Brain pericyte (primary cell): ENCODE results near the gene CC2D1A.
A peak's percentile ranks its signal among the peaks of the same experiment; 100 is the strongest.

Experiments used
- DNase-seq: peaks from one replicate; pipeline ENCODE4 v3.0.0-alpha.2; 2012; ENCODE audit warnings: low read depth, low spot score

CC2D1A gene

GRCh38 chr19:13877303-13877702, 28.7 kb upstream of the CC2D1A start:
- no peak for DNase-seq

DNA sequence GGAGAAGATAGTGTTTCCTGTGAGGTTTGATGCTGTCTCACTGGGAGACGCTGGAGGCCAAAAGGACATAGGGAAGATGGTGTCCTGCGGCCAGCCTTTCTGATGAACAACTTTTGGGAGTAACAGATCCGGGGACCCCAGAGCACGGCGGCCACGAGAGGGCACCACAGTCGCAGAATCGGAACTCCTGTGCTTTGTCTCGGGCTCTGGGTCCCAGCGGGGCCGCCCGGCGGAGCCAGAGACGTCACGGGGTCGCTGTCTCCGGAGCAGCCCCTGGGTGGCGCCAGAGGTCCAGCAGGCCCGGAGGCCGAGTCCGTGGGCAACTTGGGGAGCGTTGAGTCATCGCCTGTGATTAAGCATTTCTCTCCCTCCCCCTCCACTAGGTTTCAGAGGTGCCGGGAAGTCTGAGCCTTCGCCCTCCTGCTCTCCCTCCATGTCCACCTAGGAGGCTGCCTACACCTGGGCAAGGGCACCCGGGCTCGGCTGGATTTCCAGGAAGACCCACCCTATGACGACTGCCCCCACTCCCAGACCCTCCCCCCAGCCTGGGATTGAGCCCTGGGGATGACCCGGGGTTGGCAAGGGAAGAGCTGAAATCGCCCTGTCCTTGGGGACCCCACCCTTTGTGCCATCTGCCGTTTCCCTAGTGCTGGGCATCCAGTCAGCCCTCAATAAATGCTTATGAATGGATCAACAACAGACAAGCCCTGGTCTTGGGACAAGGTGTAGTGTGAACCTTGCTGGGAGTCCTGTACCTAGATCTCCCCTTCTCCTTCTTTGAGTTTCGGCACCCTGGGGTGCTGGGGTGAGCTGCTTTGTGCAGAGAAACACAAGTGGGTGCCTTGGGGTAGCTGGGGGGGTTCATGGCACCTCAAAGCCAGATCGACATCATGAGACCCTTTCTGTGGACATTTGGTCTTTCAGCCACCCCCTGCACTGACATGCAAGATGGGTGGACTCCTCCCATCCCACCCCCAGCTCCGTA, 25.6 kb upstream of the CC2D1A start:
- peak; percentile 84 for DNase-seq

- no peak for DNase-seq
These were observed 24.7 kb upstream of the CC2D1A start for GRCh38 chr19:13881251-13881691.

DNA sequence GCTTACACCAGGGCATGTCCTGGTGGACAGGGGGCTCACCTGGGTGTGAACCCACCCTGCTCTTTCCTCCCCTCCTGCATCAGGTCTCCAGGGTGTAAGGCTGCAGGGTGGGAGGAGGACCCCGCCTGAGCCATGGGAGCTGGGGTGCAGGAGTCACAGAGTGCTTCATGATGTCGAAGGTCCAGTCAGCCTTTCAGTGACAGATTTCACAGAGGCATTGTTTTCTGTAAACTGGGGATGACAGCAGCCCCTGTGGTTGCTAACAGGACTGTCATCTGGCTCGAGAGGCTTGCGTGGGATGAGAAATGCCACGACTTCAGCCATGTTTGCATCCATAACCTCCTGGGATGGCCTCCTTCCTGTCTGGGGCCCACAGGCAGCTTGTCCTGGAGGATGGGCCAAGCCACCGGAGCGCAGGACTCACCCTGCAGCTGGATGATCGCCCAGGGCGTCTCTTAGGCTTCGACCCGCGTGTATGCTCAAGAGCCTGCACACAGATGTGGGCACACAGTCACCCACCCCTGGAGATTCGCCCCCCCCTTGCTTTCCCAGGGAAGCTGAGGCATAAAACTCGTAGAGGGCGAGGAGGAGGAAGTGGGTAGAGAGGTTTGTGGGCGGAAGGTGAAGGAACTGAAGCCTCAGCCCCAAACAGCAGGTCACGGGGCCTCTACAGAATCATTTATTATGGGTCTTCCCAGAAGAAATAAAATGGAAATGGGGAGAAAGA, 24.1 kb upstream of the CC2D1A start:
- DNase-seq, result no peak

DNA sequence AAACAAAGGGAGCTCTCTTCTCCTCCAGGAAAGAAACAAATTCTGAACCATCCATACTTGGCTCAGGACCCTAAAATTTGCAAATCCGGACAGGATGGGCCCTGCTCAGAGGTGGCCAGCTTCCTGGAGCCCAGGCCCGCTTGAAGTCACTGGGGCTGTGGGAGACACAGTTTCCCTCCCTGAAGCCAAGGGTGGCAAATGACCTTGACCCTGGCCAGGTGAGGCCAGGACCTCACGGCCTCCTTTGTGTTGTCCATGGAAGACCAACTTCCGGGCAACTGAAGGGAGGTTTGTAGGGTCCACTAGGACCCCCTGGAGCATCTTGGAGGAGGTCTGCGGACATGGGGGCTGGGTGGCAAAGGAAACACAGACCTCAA, 23.6 kb upstream of the CC2D1A start:
- DNase-seq, result no peak

GRCh38 chr19:13882836-13883235, 23.2 kb upstream of the CC2D1A start:
- no peak for DNase-seq

GRCh38 chr19:13883516-13884064, 22.4 kb upstream of the CC2D1A start:
- no peak for DNase-seq

- no peak for DNase-seq
These were observed 21.0 kb upstream of the CC2D1A start for GRCh38 chr19:13884726-13885591.

GRCh38 chr19:13885826-13886365, 20.1 kb upstream of the CC2D1A start:
- DNase-seq, result no peak

DNA sequence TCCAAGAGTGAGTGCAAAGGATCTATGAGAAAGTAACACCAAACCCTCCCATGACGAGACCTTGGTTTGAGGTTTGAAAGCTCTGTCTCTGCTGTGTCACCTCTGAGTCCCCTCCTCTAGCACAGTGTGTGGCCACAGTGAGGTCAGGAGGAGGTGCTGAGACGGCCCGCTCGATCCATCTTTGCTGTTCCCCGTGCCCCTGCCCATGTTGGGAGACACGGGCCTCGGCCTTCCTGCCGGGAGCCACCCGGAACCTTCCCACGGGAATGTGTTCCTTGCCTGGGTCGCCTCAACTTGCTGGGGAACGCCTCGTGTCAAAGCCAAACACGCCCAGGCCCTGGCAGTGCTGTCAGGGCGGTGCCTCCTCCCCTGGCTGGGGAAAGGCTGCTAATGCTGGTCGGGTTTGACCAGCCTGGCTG, 19.0 kb upstream of the CC2D1A start:
- no peak for DNase-seq

DNA sequence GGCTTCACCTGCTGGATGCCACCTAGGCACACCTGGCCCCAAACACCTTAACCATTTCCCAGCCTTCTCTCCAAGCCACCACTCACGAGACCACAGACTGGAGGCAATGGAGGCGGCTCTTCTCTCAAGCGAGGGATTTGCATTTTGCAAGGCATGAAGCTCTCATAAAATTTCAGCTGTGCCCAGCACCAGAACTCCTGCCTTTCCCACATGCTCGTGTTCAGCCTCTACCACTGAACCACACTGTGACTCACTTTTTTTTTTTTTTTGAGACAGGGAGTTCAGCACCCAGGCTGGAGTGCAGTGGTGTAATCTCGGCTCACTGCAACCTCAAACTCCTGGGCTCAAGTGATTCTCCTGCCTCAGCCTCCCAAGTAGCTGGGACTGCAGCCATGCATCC, 18.5 kb upstream of the CC2D1A start:
- DNase-seq, result no peak

- DNase-seq, result no peak
These were observed 17.7 kb upstream of the CC2D1A start for GRCh38 chr19:13888281-13888680.

- DNase-seq, result no peak
These were observed 15.9 kb upstream of the CC2D1A start for GRCh38 chr19:13890136-13890535.

DNA sequence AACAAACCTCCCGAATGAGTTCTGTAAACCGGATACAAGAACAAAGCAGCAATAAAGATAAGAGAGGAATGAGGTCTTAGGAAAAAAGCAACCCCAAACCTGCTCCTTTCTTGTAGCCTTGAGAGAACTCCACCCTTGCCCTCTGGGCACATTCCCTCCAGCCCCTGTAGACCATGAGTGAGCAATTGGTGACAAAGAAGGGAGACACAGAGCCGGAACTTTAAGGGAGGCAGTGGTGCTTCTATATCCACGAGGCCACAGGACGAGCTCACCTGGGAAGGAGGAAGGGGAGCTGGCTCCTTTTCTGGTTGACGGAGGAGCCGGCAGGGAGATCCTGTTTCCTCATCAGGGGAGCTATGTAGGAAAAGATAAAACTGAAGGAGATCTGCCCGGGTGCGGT, 13.1 kb upstream of the CC2D1A start:
- no peak for DNase-seq

GRCh38 chr19:13894552-13894951, 11.4 kb upstream of the CC2D1A start:
- DNase-seq, result no peak

- DNase-seq, result no peak
These were observed 9.8 kb upstream of the CC2D1A start for GRCh38 chr19:13896227-13896626.

DNA sequence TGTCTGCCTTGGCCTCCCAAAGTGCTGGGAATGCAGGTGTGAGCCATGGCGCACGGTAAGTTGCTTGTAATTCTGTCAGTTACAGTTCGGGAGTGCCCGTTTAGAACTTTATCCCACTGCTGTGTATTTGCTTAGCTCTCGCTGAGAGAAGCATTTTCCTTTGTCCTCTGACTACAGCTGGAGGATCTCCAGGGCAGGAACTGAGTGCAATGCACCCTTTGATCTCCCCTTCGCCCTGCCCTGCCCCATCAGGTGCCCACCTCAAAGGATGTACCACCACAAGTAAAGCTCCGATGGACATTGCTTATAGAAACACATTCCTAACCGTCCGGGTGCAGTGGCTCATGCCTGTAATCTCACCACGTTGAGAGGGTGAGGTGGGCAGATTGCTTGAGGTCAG, 6.6 kb upstream of the CC2D1A start:
- no peak for DNase-seq

GRCh38 chr19:13899912-13900584, 6.0 kb upstream of the CC2D1A start:
- DNase-seq, result no peak

GRCh38 chr19:13902993-13903555, 2.9 kb upstream of the CC2D1A start:
- no peak for DNase-seq

GRCh38 chr19:13906521-13906904, 512 bp downstream of the CC2D1A start:
- DNase-seq, result no peak
